ENCODE results near the gene CCDC85B. TPM values are rescaled to one million over a fixed set of nuclear protein-coding genes. Genes with fewer than 3 reads are reported as not detected.

Gene CCDC85B
- total and polyA plus RNA-seq, 12 donors = 0.16 to 162 (median 58.4) TPM

DNA sequence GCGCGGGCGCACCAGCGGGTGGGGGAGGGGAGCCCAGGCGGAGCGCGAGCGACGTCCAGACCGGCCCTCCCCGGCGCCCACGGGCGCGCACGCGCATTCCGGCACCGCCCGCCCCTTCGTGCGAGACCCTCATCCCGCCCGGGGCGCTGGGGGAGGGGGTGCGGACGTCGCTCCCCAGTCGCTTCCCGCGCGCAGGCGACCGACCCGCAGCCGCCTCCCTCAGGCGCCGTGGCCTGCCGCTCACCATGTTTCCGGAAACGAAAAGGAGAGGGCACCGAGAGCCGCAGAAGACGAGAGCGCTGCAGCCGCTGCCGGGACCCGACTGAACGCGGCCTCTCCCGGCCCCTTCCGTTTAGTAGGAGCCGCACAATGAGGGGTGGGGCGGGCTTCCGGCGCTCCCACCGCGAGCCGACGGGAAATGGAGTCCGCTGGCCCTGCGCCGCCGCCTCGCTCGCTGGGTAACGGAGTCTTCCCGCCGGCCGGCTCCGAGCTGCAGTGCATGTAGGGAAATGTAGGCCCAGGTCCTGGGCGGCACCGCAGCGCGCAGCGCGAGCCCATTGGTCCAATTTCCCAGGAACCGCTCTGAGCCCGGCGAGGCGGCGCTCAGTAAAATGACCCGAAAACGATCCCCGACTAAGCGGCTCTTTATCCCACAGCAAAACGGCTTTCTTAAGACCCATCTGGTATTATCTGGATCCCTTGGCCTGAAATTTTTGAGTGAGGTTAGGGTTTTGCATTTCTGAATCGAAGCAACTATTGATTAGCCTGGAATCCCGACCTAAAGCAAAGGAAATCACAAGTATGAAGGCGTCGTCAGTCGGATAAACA is 32.4 kb upstream of the CCDC85B start, which contains the start of gene CFL1:
CFL1 (minus strand) TSS at position 328 of the 828 bp plus-strand sequence; CDS start at position 247, 81 bp downstream.
- 0 to 1% (median 0%) methylated on average over 26 to 92 of the region's 92 CpGs for WGBS, 4 donors
- TF ChIP-seq, protein P1, sequence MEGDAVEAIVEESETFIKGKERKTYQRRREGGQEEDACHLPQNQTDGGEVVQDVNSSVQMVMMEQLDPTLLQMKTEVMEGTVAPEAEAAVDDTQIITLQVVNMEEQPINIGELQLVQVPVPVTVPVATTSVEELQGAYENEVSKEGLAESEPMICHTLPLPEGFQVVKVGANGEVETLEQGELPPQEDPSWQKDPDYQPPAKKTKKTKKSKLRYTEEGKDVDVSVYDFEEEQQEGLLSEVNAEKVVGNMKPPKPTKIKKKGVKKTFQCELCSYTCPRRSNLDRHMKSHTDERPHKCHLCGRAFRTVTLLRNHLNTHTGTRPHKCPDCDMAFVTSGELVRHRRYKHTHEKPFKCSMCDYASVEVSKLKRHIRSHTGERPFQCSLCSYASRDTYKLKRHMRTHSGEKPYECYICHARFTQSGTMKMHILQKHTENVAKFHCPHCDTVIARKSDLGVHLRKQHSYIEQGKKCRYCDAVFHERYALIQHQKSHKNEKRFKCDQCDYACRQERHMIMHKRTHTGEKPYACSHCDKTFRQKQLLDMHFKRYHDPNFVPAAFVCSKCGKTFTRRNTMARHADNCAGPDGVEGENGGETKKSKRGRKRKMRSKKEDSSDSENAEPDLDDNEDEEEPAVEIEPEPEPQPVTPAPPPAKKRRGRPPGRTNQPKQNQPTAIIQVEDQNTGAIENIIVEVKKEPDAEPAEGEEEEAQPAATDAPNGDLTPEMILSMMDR (IDR thresholded peaks at IDR 0.05) = peak in 1 of 6 experiments; percentile 8
- TF ChIP-seq POLR2A (IDR thresholded peaks at IDR 0.05) = peak; percentile 99
- no peaks in the 10 kb centered on the region for H3K27me3 ChIP-seq
- H3K9me3 ChIP-seq (replicated peaks in 1 of 3) = no peaks in the 10 kb centered on the region
- intact Hi-C loops (cut with DNase I) = no loop called here
- DNase-seq = peak; percentile 97 to 99 (median 98)
- H3K36me3 ChIP-seq (replicated peaks in 1 of 2) = peaks cover 0 to 41% of the 10 kb centered on the region in 2 donors
- peak within 1 kb of the TSS; percentile 88 to 99 (median 95) for H3K27ac ChIP-seq
- peaks cover 21 to 34% of the 10 kb centered on the region in 2 donors for H3K4me1 ChIP-seq (replicated peaks in 1 of 2)
- peak within 1 kb of the TSS; percentile 86 to 100 (median 94) for H3K4me3 ChIP-seq

GRCh38 chr11:65858681-65859087 is 31.8 kb upstream of the CCDC85B start:
- Histone ChIP-seq H3K36me3 (replicated peaks in 1 of 2) (peaks cover 0 to 41% of the 10 kb centered on the region in 2 donors), H3K4me1 (replicated peaks in 1 of 2) (peaks cover 21 to 34% of the 10 kb centered on the region in 2 donors), H3K27me3 (no peaks in the 10 kb centered on the region), H3K4me3 (peak overlapping the region in 2 of 4 donors; percentile 8 to 100), H3K27ac (peak overlapping the region; percentile 88 to 99 (median 95)), H3K9me3 (replicated peaks in 1 of 3) (no peaks in the 10 kb centered on the region)
- 0 to 1% (median 1%) methylated on average over 10 of the region's 10 CpGs for WGBS, 4 donors
- DNase-seq = no peak
- intact Hi-C loops (cut with DNase I) = no loop called here
- TF ChIP-seq, protein P1 (IDR thresholded peaks at IDR 0.05) = no peak
- TF ChIP-seq POLR2A (IDR thresholded peaks at IDR 0.05) = no peak

- H3K27ac ChIP-seq = peak overlapping the region; percentile 88 to 99 (median 95)
- peak; percentile 94 to 100 (median 98) for DNase-seq
- 0 to 1% (median 0%) methylated on average over 10 to 46 of the region's 46 CpGs for WGBS, 4 donors
- intact Hi-C loops (cut with DNase I) = no loop called here
- peaks cover 0 to 41% of the 10 kb centered on the region in 2 donors for H3K36me3 ChIP-seq (replicated peaks in 1 of 2)
- TF ChIP-seq POLR2A (IDR thresholded peaks at IDR 0.05) = peak; percentile 83 to 88
- TF ChIP-seq, protein P1 (IDR thresholded peaks at IDR 0.05) = peak in 2 of 6 experiments; percentile 11 to 12
- no peaks in the 10 kb centered on the region for H3K9me3 ChIP-seq (replicated peaks in 1 of 3)
- H3K27me3 ChIP-seq = no peaks in the 10 kb centered on the region
- H3K4me3 ChIP-seq = peak overlapping the region in 3 of 4 donors; percentile 8 to 100 (median 97)
- H3K4me1 ChIP-seq (replicated peaks in 1 of 2) = peaks cover 21 to 34% of the 10 kb centered on the region in 2 donors
Observed at GRCh38 chr11:65859095-65859811, 31.2 kb upstream of the CCDC85B start.

- Histone ChIP-seq H3K4me1 (replicated peaks in 1 of 2) (peaks cover 21 to 34% of the 10 kb centered on the region in 2 donors), H3K27me3 (no peaks in the 10 kb centered on the region), H3K9me3 (replicated peaks in 1 of 3) (no peaks in the 10 kb centered on the region), H3K4me3 (peak overlapping the region in 2 of 4 donors; percentile 97 to 100), H3K27ac (peak overlapping the region; percentile 88 to 99 (median 95)), H3K36me3 (replicated peaks in 1 of 2) (peaks cover 0 to 41% of the 10 kb centered on the region in 2 donors)
- intact Hi-C loops (cut with DNase I) = no loop called here
- peak in 4 of 7 donors; percentile 48 to 77 (median 58) for DNase-seq
- 2 to 4% (median 4%) methylated on average over 16 of the region's 16 CpGs for WGBS, 4 donors
- TF ChIP-seq, protein P1 (IDR thresholded peaks at IDR 0.05) = no peak
- no peak for TF ChIP-seq POLR2A (IDR thresholded peaks at IDR 0.05)
Observed at GRCh38 chr11:65859812-65860277, 30.6 kb upstream of the CCDC85B start.

Data from adrenal gland (tissue), 12 donors.